Measurements from ENCODE around the gene RIMKLB. TPM values are rescaled to one million over a fixed set of nuclear protein-coding genes. Genes with fewer than 3 reads are reported as not detected.

The RIMKLB gene
- 59.8 and 65.2 TPM in 2 replicates for total RNA-seq (ENCODE audit: low replicate concordance)
- long read RNA-seq, partial matches to known transcripts = 8 of 21 reads
- long read RNA-seq, other reads (novel, unspliced or antisense) = 5 of 21 reads

GRCh38 chr12:8697476-8698131 is at the start of gene RIMKLB:
Gene RIMKLB (plus strand): TSS chr12:8697991. CDS start chr12:8713867, 15,876 bp downstream.
- H3K4me1 Mint-ChIP-seq (ENCODE audit: unreplicated experiment) = peaks cover 11% of the 10 kb centered on the region
- peaks cover 16% of the 10 kb centered on the region for H3K36me3 Mint-ChIP-seq
- TF ChIP-seq CTCF (conservative IDR thresholded peaks at IDR 0.05) = no peak
- peak within 1 kb of the TSS; percentile 97 for H3K27ac Mint-ChIP-seq
- peaks cover 3% of the 10 kb centered on the region for H3K27me3 Mint-ChIP-seq
- H3K9me3 Mint-ChIP-seq = no peaks in the 10 kb centered on the region
- H3K4me3 Mint-ChIP-seq = peak within 1 kb of the TSS; percentile 94
- peak; percentile 87 for DNase-seq (ENCODE audit: extremely low spot score, unreplicated experiment)

- no peak for TF ChIP-seq CTCF (conservative IDR thresholded peaks at IDR 0.05)
- H3K27me3 Mint-ChIP-seq = peaks cover 19% of the 10 kb centered on the region
- H3K9me3 Mint-ChIP-seq = no peaks in the 10 kb centered on the region
- no peaks in the 10 kb centered on the region for H3K4me1 Mint-ChIP-seq (ENCODE audit: unreplicated experiment)
- H3K36me3 Mint-ChIP-seq = peaks cover 5% of the 10 kb centered on the region
- H3K27ac Mint-ChIP-seq = no peak overlapping the region
- no peak for DNase-seq (ENCODE audit: extremely low spot score, unreplicated experiment)
- H3K4me3 Mint-ChIP-seq = no peak overlapping the region
Observed at GRCh38 chr12:8648576-8649205, 49.1 kb upstream of the RIMKLB start.

- TF ChIP-seq CTCF (conservative IDR thresholded peaks at IDR 0.05) = no peak
- no peaks in the 10 kb centered on the region for H3K4me1 Mint-ChIP-seq (ENCODE audit: unreplicated experiment)
- H3K9me3 Mint-ChIP-seq = no peaks in the 10 kb centered on the region
- no peaks in the 10 kb centered on the region for H3K27me3 Mint-ChIP-seq
- H3K36me3 Mint-ChIP-seq = no peaks in the 10 kb centered on the region
- H3K4me3 Mint-ChIP-seq = no peak overlapping the region
- H3K27ac Mint-ChIP-seq = no peak overlapping the region
- no peak for DNase-seq (ENCODE audit: extremely low spot score, unreplicated experiment)
Observed at GRCh38 chr12:8655421-8655820, 42.4 kb upstream of the RIMKLB start.

GRCh38 chr12:8658346-8658745 is 39.4 kb upstream of the RIMKLB start:
- no peaks in the 10 kb centered on the region for H3K9me3 Mint-ChIP-seq
- no peak for TF ChIP-seq CTCF (conservative IDR thresholded peaks at IDR 0.05)
- H3K27me3 Mint-ChIP-seq = no peaks in the 10 kb centered on the region
- H3K27ac Mint-ChIP-seq = peak overlapping the region; percentile 69
- DNase-seq (ENCODE audit: extremely low spot score, unreplicated experiment) = no peak
- no peaks in the 10 kb centered on the region for H3K36me3 Mint-ChIP-seq
- H3K4me3 Mint-ChIP-seq = no peak overlapping the region
- no peaks in the 10 kb centered on the region for H3K4me1 Mint-ChIP-seq (ENCODE audit: unreplicated experiment)

GRCh38 chr12:8661016-8661415 is 36.8 kb upstream of the RIMKLB start:
- H3K9me3 Mint-ChIP-seq = peaks cover 4% of the 10 kb centered on the region
- no peak overlapping the region for H3K27ac Mint-ChIP-seq
- DNase-seq (ENCODE audit: extremely low spot score, unreplicated experiment) = no peak
- no peaks in the 10 kb centered on the region for H3K27me3 Mint-ChIP-seq
- H3K4me1 Mint-ChIP-seq (ENCODE audit: unreplicated experiment) = no peaks in the 10 kb centered on the region
- TF ChIP-seq CTCF (conservative IDR thresholded peaks at IDR 0.05) = no peak
- H3K36me3 Mint-ChIP-seq = peaks cover 3% of the 10 kb centered on the region
- no peak overlapping the region for H3K4me3 Mint-ChIP-seq
